Esophagus muscularis mucosa (tissue), 4 donors: ENCODE data around the gene IER2. TPM values are rescaled to one million over a fixed set of nuclear protein-coding genes. Genes with fewer than 3 reads are reported as not detected.

Experiments
- DNase-seq: peaks from one replicate; pipeline ENCODE4 v3.0.0-alpha.2; 2017; ENCODE audit errors: extremely low spot score
- H3K27ac ChIP-seq, 4 donors: fragments of 200-600 bp; sonication (generic); replicated peaks in 1 of 4; 1 replicate in 3 of 4; 2 replicates in 1 of 4; pipeline ENCODE4 v1.5.1; 2016 to 2019; ENCODE audit warnings: mild to moderate bottlenecking in 1 of 4
- H3K27me3 ChIP-seq, 4 donors: fragments of 200-600 bp; sonication (generic); one replicate each; pipeline versions ENCODE4 v1.5.1 to v1.6.0; 2016 to 2019
- H3K36me3 ChIP-seq, 4 donors: fragments of 200-600 bp; sonication (generic); one replicate each; pipeline ENCODE4 v1.5.1; 2016 to 2019
- H3K4me1 ChIP-seq, 4 donors: fragments of 200-600 bp; sonication (generic); one replicate each; pipeline ENCODE4 v1.5.1; 2016 to 2019
- H3K4me3 ChIP-seq, 4 donors: fragments of 200-600 bp; sonication (generic); 1 replicate in 2 of 4; 2 replicates in 2 of 4; pipeline ENCODE4 v1.5.1; 2016 to 2019; ENCODE audit warnings: mild to moderate bottlenecking in 4 of 4, moderate library complexity in 1 of 4
- H3K9me3 ChIP-seq, 4 donors: fragments of 200-600 bp; sonication (generic); 1 replicate in 3 of 4; 2 replicates in 1 of 4; pipeline ENCODE4 v1.5.1; 2016 to 2019
- CTCF ChIP-seq, 3 experiments: fragments of 200-600 bp in 2 of 3; fragments of 450-650 bp in 1 of 3; sonication (generic) in 2 of 3; IDR thresholded peaks; one replicate each; pipeline ENCODE4 v1.5.1; 2017 to 2019; ENCODE audit warnings: antibody characterized with exemption in 3 of 3, mild to moderate bottlenecking in 2 of 3, moderate library complexity in 1 of 3
- EP300 ChIP-seq: sonication (generic); formaldehyde crosslinking; IDR thresholded peaks from one replicate; pipeline ENCODE4 v1.6.1; 2017; ENCODE audit warnings: antibody characterized with exemption
- POLR2A ChIP-seq: fragments of 450-650 bp; IDR thresholded peaks from one replicate; pipeline ENCODE4 v1.6.1; 2017; ENCODE audit warnings: antibody characterized with exemption, moderate library complexity, mild to moderate bottlenecking, low read depth
- POLR2AphosphoS5 ChIP-seq, 2 donors: sonication (generic); formaldehyde crosslinking; IDR thresholded peaks; one replicate each; pipeline ENCODE4 v1.6.1; 2017; ENCODE audit warnings: antibody characterized with exemption in 2 of 2
- WGBS: methylation state at CpG from one replicate; pipeline ENCODE4 v1.1.5; 2018; 5-methylcytosine and 5-hydroxymethylcytosine counted together
- intact Hi-C: fragments of 100-400 bp; cut with DNase I; formaldehyde crosslinking; loops from one replicate; pipeline ENCODE4 v1.15.1; 2023
- total RNA-seq, 4 donors: library from RNA; depleted of rRNA; stranded (reverse); fragments of >200 nt; gene quantifications; one replicate each; pipeline versions ENCODE4 v1.1.0 to v1.2.1, GENCODE V29; 2016

Gene IER2
- total RNA-seq, 4 donors from 2014 or later: 29.1 to 144 (median 62.3) TPM

DNA sequence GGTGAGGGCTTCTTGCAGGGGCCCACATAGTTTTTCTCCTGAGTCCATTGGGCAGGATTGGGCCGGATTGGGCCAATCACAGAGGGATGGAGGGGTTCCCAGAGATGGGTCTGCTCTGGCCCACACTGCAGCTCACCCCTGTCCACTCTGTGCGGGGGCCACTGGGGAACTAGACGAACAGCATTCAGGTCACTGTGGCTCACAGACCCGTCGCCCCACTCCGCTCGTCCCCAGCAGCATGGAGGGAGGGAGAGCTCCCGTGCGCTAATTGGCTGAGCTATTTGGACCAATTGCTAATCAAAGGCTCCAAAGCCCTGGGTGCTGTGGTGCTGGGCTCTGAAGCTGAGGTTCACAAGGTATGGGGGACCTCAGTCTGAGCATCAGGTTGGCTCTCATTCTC lies 20.8 kb upstream of the IER2 start:
- DNase-seq: no peak
- H3K27me3 ChIP-seq: no peaks in the 10 kb centered on the region
- WGBS: 100% methylated on average over 1 of the region's 9 CpGs

GRCh38 chr19:13130886-13131490 lies 19.2 kb upstream of the IER2 start:
- Histone ChIP-seq H3K4me3 (no peak overlapping the region), H3K4me1 (peaks cover 14 to 41% (median 23%) of the 10 kb centered on the region in 4 donors), H3K36me3 (peaks cover 7 to 17% (median 13%) of the 10 kb centered on the region in 4 donors), H3K27me3 (no peaks in the 10 kb centered on the region), H3K9me3 (no peaks in the 10 kb centered on the region), H3K27ac (no peak overlapping the region)
- 92% methylated on average over 3 of the region's 3 CpGs for WGBS
- TF ChIP-seq POLR2AphosphoS5 (IDR thresholded peaks at IDR 0.05) (no peak), POLR2A (no peak), CTCF (IDR thresholded peaks at IDR 0.05) (no peak), EP300 (no peak)
- intact Hi-C loops: no loop called here
- DNase-seq: no peak

More for the DNA sequence above, 20.8 kb upstream of the IER2 start:
- intact Hi-C loops: no loop called here
- Histone ChIP-seq H3K4me1 (peaks cover 9 to 27% (median 16%) of the 10 kb centered on the region in 4 donors), H3K9me3 (no peaks in the 10 kb centered on the region), H3K4me3 (no peak overlapping the region), H3K36me3 (peaks cover 0 to 11% (median 5%) of the 10 kb centered on the region in 4 donors), H3K27ac (no peak overlapping the region)
- TF ChIP-seq POLR2A (no peak), CTCF (IDR thresholded peaks at IDR 0.05) (no peak), EP300 (no peak), POLR2AphosphoS5 (IDR thresholded peaks at IDR 0.05) (no peak)

GRCh38 chr19:13132471-13133180 lies 17.6 kb upstream of the IER2 start:
- no peak for DNase-seq
- Histone ChIP-seq H3K27me3 (no peaks in the 10 kb centered on the region), H3K36me3 (peaks cover 9 to 28% (median 26%) of the 10 kb centered on the region in 4 donors), H3K4me1 (peaks cover 14 to 40% (median 23%) of the 10 kb centered on the region in 4 donors), H3K4me3 (no peak overlapping the region), H3K9me3 (no peaks in the 10 kb centered on the region), H3K27ac (peak overlapping the region in 1 of 4 donors; percentile 58)
- TF ChIP-seq POLR2A (no peak), EP300 (no peak), CTCF (IDR thresholded peaks at IDR 0.05) (no peak), POLR2AphosphoS5 (IDR thresholded peaks at IDR 0.05) (no peak)
- WGBS: 81% methylated on average over 5 of the region's 8 CpGs
- intact Hi-C loops: no loop called here

GRCh38 chr19:13133241-13133870 lies 16.9 kb upstream of the IER2 start:
- H3K27me3 ChIP-seq: no peaks in the 10 kb centered on the region
- 78% methylated on average over 12 of the region's 12 CpGs for WGBS

More at GRCh38 chr19:13133241-13133870, 16.9 kb upstream of the IER2 start:
- Histone ChIP-seq H3K27ac (peak overlapping the region in 2 of 4 donors; percentile 20 to 58), H3K9me3 (no peaks in the 10 kb centered on the region), H3K36me3 (peaks cover 11 to 36% (median 34%) of the 10 kb centered on the region in 4 donors), H3K4me3 (no peak overlapping the region), H3K4me1 (peaks cover 14 to 32% (median 23%) of the 10 kb centered on the region in 4 donors)
- DNase-seq: no peak
- no peak for TF ChIP-seq CTCF (IDR thresholded peaks at IDR 0.05)
- no peak for TF ChIP-seq EP300
- no peak for TF ChIP-seq POLR2AphosphoS5 (IDR thresholded peaks at IDR 0.05)
- TF ChIP-seq POLR2A: no peak
- intact Hi-C loops: no loop called here
